ENCODE results near the gene UBXN6. TPM values are rescaled to one million over a fixed set of nuclear protein-coding genes. Genes with fewer than 3 reads are reported as not detected.
A peak's percentile ranks its signal among the peaks of the same experiment; 100 is the strongest.

The UBXN6 gene
- total and polyA plus RNA-seq, 2 of the 8 experiments (the other 6 are each of a cell fraction or from before 2014, with no cell fraction given), result 28.0 to 43.8 TPM

GRCh38 chr19:4482721-4483364, 25.2 kb upstream of the UBXN6 start:
- H2BK120ac ChIP-seq (replicated peaks; ENCODE audit: low read depth, low read length), result no peak overlapping the region
- DNase-seq (ENCODE audit: low read depth in 1 of 2, low spot score in 2 of 2) (no peak), FAIRE-seq (no peak)
- peaks cover 4 to 16% of the 10 kb centered on the region in 2 experiments for H4K20me1 ChIP-seq (replicated peaks in 1 of 2; ENCODE audit: control insufficient read depth in 1 of 2, insufficient read depth in 2 of 2, low read length in 2 of 2)
- ChIA-PET POLR2A (ENCODE audit: partially characterized antibody) (interaction anchor here (0.7 to 1.3 kb wide), 5 partner anchors 8 to 122 kb away, joined by 3 to 6 read pairs (median 3); partner anchors contain the start of gene PLIN4), CTCF (ENCODE audit: partially characterized antibody) (no interaction called here)
- H3K9ac ChIP-seq (replicated peaks in 1 of 4; ENCODE audit: extremely low read depth in 1 of 4, low read depth in 3 of 4, low read length in 3 of 4), result no peak overlapping the region
- no peak overlapping the region for H3K23ac ChIP-seq (ENCODE audit: insufficient read length)
- H3K9me3 ChIP-seq (ENCODE audit: insufficient read depth in 2 of 2, low read depth in 1 of 2, low read length in 1 of 2), result no peaks in the 10 kb centered on the region
- no peak overlapping the region for H3K14ac ChIP-seq (ENCODE audit: insufficient read length)
- H2BK12ac ChIP-seq (ENCODE audit: low read depth, low read length), result no peak overlapping the region
- 88% methylated on average over 35 of the region's 35 CpGs; no CpG with 5 or more reads in 1 of the 2 experiments for WGBS, 2 experiments (ENCODE audit: extremely low coverage in 1 of 2, insufficient coverage in 1 of 2, insufficient read length in 1 of 2, insufficient replicate concordance in 2 of 2, low coverage in 1 of 2, low lambda C conversion rate in 2 of 2, missing lambda C conversion rate in 1 of 2)
- no peak overlapping the region for H2BK15ac ChIP-seq (ENCODE audit: low read length)
- no peak overlapping the region for H2AK5ac ChIP-seq (ENCODE audit: low read depth, low read length)
- no peak overlapping the region for H4K5ac ChIP-seq (ENCODE audit: insufficient read length, low read depth, low read length)
- H3K4me2 ChIP-seq (ENCODE audit: insufficient read depth in 1 of 2, low read depth in 2 of 2, low read length in 2 of 2), result no peak overlapping the region
- H2BK5ac ChIP-seq (ENCODE audit: low read depth, low read length), result no peak overlapping the region
- H3K79me2 ChIP-seq (ENCODE audit: control insufficient read depth in 1 of 2, insufficient read depth in 2 of 2, low read length in 2 of 2), result no peaks in the 10 kb centered on the region
- no peaks in the 10 kb centered on the region for H3K23me2 ChIP-seq (ENCODE audit: low read depth, low read length)
- peaks cover 5% of the 10 kb centered on the region for H3K79me1 ChIP-seq (ENCODE audit: low read depth, low read length)
- H3K4me3 ChIP-seq (ENCODE audit: extremely low read depth in 1 of 4, insufficient read depth in 2 of 4, low read depth in 3 of 4, low read length in 4 of 4), result no peak overlapping the region
- no peaks in the 10 kb centered on the region for H3K4me1 ChIP-seq (replicated peaks in 1 of 4; ENCODE audit: control insufficient read depth in 3 of 4, insufficient read depth in 4 of 4, low read length in 3 of 4)
- H4K8ac ChIP-seq (ENCODE audit: extremely low read depth, insufficient read depth, low read length), result peak overlapping the region; percentile 28; the same call in 1 of the 2 replicates
- H3K27ac ChIP-seq (ENCODE audit: low read depth, low read length), result no peak overlapping the region
- H2AFZ ChIP-seq (ENCODE audit: low read length), result no peak overlapping the region
- H3K36me3 ChIP-seq (ENCODE audit: control insufficient read depth in 2 of 4, insufficient read depth in 4 of 4, low read length in 3 of 4), result peaks cover 2 to 26% (median 8%) of the 10 kb centered on the region in 4 experiments; a peak in 7 of 8 replicates
- H2BK20ac ChIP-seq (ENCODE audit: low read length), result no peak overlapping the region
- H3K18ac ChIP-seq (ENCODE audit: extremely low read depth, low read length), result no peak overlapping the region
- no peak overlapping the region for H3K4ac ChIP-seq (replicated peaks; ENCODE audit: insufficient read length, low read depth, low read length)
- no peak overlapping the region for H4K91ac ChIP-seq (replicated peaks; ENCODE audit: insufficient read length, low read length)
- H3K27me3 ChIP-seq (replicated peaks in 1 of 4; ENCODE audit: control insufficient read depth in 3 of 4, extremely low read depth in 1 of 4, insufficient read depth in 3 of 4, low read length in 3 of 4), result no peaks in the 10 kb centered on the region
- no peak overlapping the region for H3K56ac ChIP-seq (replicated peaks; ENCODE audit: insufficient read length, low read depth, low read length)
- TF ChIP-seq ZNF274 (IDR thresholded peaks at IDR 0.05; ENCODE audit: borderline replicate concordance, extremely low read depth, low read length) (no peak), HDAC6 (IDR thresholded peaks at IDR 0.05; ENCODE audit: low read depth, low read length) (no peak), CTBP2 (IDR thresholded peaks at IDR 0.05; ENCODE audit: borderline replicate concordance, insufficient read depth, insufficient read length, low read length) (no peak), TAF1 (IDR thresholded peaks at IDR 0.05; ENCODE audit: low read depth, low read length) (no peak), KDM1A (IDR thresholded peaks at IDR 0.05; ENCODE audit: borderline replicate concordance, low read length) (no peak), JUND (IDR thresholded peaks at IDR 0.05; ENCODE audit: low read length) (no peak), RNF2 (IDR thresholded peaks at IDR 0.05; ENCODE audit: borderline replicate concordance, low read depth, low read length, missing control alignments, poor library complexity, severe bottlenecking) (no peak), GABPA (IDR thresholded peaks at IDR 0.05; ENCODE audit: borderline replicate concordance, insufficient read depth, low read length) (no peak), PHF8 (conservative IDR thresholded peaks at IDR 0.05; ENCODE audit: low read depth, low read length) (no peak), RXRA (IDR thresholded peaks at IDR 0.05; ENCODE audit: insufficient read depth, low read depth, low read length) (no peak), ASH2L (IDR thresholded peaks at IDR 0.05; ENCODE audit: low read length) (no peak), TEAD4 (IDR thresholded peaks at IDR 0.05; ENCODE audit: low read depth, low read length) (no peak), BACH1 (IDR thresholded peaks at IDR 0.05; ENCODE audit: low read length) (no peak)
